ENCODE results near the gene DDIT4.
"Not testable (repeated sequence)": the region's sequence is repeated elsewhere in the genome, so short reads cannot be mapped to it uniquely, and the experiment has no call there.

Gene DDIT4, protein sequence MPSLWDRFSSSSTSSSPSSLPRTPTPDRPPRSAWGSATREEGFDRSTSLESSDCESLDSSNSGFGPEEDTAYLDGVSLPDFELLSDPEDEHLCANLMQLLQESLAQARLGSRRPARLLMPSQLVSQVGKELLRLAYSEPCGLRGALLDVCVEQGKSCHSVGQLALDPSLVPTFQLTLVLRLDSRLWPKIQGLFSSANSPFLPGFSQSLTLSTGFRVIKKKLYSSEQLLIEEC

DNA sequence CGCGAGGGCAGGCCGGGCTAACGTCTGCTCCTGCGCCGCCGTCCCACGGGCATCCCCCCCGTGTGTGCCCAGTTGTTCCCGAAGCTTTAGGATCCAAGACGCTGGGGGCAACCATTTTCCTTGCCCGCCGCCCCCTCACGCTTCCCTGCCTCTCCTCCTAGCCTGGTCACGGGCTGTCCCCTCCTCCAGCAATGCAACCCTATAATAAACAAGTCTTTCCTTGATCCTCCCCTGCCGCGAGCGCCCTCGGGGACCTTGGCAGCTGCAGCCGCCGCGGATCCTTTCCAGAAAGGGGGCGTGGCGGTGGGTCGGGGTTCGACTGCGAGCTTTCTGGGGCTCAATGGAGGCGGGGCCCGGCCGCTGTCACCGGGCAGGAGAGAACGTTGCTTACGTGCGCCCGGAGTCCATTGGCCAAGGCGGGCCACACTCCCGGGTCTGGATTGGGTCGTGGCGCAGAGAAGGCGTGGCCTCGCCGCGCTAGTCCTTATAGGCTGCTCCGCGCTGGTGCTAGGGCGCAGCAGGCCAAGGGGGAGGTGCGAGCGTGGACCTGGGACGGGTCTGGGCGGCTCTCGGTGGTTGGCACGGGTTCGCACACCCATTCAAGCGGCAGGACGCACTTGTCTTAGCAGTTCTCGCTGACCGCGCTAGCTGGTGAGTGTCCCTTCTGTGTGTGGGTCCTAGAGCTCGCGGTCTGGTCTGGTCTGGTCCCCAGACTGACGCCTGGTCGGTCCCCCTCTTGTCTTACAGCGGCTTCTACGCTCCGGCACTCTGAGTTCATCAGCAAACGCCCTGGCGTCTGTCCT, at the start of gene DDIT4:
DDIT4 (plus strand) TSS at position 515 of the 803 bp plus-strand sequence. CDS start 293 bp downstream, outside the sequence.
- DNase-seq: peak; percentile 86 to 93

DNA sequence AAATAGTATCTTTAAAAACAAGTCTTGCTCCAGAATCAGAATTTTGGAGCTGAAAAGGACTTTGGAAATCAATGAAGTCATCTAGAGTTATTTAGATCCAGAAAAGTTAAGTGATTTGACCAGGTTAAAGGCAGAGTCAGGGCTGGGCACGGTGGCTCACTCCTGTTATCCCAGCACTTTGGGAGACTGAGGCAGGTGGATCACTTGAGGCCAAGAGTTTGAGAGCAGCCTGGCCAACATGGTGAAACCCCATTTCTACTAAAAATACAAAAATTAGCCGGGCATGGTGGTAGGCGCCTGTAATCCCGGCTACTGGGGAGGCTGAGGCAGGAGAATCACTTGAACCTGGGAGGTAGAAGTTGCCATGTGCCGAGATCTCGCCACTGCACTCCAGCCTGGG, 49.5 kb upstream of the DDIT4 start:
- not testable (repeated sequence) for DNase-seq

DNA sequence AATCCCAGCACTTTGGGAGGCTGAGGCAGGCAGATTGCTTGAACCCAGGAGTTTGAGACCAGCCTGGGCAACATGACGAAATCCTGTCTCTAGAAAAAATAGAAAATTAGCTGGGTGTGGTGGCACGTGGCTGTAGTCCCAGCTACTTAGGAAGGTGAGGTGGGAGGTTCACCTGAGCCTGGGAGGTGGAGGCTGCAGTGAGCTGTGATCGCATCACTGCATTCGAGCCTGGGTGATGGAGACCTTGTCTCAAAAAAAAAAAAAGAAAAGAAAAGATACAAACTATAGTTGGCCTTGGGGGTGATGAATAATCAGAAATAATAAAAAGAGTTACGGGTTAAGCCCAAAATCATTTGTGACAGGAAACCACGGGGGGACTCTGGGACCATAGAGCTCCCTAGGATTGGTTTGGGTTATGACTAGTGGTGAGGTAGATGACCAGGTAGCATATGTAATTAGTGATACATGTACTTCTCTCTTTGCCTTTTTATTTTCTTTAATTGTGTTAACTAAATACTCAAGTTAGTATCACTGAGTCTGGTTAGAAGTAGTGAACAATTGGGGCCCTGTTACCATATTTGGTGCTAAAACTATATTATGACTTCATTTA, 47.2 kb upstream of the DDIT4 start:
- DNase-seq: no peak

DNA sequence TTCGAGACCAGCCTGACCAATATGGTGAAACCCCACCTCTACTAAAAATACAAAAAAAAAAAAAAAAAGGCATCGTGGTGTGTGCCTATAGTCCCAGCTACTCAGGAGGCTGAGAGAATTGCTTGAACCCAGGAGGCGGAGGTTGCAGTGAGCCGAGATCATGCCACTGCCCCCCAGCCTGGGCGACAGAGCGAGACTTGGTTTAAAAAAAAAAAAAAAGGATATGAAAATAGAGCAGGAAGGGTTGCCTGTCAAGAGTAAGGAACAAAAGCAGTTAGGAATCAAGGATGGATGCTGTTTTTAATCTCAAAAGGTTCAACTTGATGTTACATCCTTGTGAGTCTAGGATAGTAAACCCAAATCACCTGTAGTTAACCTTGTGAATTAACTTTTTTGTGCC, 45.9 kb upstream of the DDIT4 start:
- DNase-seq: no peak

DNA sequence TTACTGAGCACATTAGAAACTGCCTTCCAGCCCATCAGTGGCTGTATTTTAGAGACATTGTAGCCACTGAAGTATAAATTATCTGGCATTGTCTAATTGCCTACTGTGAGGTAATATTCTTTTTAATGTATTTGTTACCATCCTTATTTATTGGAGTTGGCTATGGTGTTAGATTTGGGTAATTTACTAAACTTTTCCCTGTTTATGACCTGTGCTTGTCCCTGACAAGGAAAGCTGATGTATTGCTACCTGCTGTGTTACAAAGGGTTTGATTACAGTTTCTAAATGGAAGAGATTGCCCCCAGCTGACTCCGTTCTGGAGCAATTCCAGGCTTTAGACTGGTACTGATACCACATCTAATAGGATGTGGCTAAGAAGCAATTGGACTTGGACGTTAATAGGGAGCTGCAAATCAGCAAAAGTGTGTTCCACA, 45.4 kb upstream of the DDIT4 start:
- peak in 1 of 2 experiments; percentile 63 for DNase-seq

DNA sequence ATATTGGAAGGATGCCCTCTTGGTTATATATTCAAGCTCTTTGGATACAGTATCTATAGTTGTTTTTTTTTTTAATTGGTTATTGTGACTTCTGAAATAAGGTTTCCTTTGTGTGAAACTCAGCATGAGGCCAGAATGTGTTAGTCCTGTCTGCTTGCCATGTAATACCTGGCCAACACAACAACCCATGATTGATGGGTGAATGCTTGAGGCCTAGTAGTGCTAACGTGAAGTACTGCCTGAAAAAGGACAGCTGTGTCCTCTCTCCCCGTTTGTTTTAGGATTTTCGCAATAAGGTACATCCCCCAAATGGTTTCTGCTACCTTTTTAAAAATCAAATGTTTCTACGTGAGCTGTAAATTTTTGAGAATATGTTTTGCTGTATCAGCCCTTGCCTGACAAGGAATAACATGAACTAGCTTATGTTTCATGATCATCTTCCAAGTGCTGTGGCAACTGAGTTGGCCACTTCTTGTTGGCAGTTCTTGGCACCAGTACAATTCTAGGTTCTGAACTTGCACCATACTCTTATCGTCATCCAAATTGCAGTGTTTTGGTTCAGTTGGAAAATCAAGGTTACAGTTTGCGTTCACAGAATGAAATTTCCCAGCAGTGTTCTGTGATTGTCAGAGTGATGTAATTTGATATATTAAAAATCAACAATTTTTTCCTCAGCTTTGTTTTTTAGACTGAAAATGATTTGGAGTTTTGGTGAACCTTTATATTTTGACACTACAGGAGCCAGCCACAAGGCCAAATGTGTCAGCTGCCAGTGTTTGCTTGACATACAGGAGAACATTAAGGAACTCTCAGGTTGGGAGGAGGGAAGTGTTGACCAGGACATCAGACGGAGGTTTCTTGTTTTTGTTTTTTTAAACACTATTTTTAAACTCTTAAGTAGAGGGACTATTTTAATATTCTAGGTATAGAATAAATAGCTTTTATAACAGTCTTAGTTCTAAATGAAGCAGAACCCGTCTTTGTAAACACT, 44.2 kb upstream of the DDIT4 start:
- peak in 1 of 2 experiments; percentile 51 for DNase-seq

DNA sequence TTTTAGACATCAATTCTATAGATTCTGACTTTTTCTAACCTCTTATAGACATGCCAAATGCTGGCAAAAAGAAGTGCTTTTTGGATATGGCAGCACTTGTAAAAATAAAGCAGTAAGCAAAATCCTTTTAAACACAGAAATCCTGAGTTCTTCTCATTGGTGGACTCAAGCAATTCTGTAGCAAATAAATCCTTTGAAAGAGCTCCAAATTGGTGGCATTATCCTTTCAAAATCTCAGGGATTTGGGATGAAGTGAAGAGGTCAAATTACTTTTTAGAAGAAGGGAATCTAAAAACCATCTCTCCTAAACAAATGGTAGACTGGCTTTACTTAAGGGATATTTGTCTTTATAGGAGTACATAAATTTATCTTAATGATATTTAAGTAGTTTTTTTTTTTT, 40.1 kb upstream of the DDIT4 start:
- DNase-seq: no peak

DNA sequence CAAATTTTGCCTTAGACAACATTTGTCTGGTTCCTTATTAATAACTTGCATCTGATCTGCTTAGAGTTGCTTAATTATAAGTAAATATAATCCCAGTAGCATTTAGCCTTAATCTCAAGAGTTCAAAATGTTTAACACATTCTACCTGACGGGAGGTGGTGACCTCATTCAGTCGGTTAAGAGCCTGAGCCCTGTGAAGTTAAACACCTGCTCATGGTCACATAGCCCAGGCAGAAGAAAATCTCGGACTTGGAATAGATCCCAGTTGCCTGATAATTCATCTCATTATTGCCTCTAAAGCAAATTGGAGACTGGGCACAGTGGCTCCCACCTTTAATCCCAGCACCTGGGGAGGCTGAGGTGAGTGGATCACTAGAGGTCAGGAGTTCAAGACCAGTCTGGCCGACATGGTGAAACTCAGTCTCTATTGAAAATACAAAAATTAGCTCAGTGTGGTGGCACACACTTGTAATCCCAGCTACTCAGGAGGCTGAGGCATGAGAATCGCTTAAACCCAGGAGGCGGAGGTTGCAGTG, 39.1 kb upstream of the DDIT4 start:
- no peak for DNase-seq

DNA sequence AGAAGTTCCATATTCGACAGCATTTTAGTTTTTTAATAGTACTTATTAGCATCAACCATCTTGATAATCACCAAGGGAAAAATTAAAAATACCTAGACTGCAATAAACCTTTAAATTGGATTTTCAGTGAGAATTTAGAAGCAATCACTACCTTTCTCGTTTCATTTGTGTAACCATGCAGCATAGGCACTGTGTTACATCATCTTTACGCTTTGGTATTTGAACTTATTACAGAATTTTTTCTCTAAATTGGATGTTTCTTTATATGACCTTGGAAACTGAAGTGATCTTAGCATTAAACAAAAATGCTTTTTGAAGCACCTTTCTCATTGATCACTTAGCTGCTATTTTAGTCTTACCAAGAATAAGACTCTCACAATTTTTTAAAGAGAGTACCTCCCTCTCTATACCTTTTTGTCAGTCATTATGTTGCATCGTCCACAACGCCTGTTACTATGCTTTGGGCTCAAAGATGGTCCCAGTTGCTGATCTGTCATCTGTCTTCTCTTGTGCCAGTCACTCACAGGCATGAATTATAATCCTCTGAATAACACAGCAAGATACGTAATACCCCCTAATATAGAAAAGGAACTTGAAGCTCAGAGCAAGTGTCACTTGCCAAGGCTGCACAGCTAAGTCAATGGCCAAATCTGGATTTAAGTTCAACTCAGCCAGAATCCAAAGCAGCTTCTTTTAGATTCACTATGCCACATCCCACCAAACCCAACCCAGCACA, 38.0 kb upstream of the DDIT4 start:
- DNase-seq: no peak

DNA sequence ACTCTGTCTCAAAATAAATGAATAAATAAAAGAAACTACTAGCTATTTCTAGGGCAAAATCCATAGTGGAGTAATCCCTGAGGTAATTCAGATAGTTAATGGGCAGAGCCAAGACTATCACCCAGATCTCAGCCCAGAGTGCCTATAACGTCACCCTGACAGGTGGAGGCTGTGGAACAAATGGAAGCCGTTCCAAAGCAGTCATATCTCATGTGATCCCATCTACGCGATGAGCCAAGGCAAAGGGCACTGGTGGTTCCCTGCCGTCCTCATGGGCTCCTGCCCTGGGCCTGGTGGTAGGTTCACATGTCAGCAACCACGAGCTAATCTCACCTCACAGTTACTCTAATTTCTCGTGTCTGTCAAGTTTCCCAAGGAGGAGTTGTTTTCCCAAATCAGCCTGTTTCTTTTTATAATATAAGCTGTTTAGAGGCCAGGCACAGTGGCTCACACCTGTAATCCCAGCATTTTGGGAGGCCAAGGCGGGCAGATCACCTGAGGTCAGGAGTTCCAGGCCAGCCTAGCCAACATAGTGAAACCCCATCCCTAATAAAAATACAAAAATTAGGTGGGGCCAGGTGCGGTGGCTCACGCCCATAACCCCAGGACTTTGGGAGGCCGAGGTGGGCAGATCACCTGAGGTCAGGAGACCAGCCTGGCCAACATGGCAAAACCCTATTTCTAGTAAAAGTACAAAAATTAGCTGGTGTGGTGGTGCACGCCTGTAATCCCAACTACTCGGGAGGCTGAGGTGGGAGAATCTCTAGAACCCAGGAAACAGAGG, 35.1 kb upstream of the DDIT4 start:
- DNase-seq: no peak

DNA sequence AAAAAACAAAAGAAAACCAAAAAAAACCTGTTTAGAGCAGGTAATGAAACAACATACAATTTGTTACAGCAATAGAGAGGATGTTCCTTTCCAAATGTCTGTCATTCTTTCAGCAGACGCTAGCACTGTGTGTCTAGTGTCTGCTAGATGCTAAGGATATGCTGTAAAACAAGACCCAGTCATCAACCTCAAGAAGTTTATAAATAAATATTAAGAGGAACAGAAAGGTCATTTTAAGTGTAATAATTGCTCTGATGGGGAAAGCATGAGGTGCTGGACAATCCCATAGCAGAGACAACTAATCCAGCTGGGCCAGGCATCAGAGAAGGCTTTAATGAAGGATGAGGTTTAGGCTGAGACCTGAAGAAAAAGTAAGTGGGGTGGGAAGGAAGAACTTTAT, 34.3 kb upstream of the DDIT4 start:
- no peak for DNase-seq

DNA sequence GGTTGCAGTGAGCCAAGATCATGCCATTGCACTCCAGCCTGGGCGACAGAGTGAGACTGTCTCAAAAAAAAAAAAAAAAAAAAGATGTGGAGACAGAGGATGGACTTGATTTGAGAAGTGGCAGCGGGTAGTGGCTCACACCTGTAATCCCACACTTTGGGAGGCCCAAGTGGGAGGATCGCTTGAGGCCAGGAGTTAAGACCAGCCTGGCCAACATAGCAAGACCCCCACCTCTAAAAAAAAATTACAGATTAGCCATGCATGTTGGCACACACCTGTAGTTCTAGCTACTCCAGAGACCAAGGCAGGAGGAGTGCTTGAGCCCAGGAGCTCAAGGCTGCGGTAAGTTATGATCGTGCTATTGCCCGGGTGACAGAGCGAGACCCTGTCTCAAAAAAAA, 33.4 kb upstream of the DDIT4 start:
- no peak for DNase-seq

DNA sequence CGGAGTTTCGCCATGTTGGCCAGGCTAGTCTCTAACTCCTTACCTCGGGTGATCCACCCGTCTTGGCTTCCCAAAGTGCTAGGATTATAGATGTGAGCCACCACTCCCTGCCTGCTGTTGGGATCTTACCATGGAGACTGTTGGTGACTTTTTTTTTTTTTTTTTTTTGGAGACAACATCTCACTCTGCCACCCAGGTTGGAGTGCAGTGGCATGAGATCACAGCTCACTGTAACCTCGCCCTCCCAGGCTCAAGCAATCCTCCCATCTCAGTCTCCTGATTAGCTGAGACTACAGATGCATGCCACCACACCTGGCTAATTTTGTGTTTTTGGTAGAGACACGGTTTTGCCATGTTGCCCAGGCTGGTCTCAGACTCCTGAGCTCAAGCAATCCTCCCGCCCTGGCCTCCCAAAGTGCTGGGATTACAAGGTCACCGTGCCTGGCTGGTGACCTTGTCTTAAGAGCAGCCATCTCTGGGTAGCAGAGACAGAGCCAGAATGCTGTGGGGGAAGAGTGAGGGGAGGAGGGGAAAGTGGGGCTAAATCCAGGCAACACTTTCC, 32.0 kb upstream of the DDIT4 start:
- no peak for DNase-seq

DNA sequence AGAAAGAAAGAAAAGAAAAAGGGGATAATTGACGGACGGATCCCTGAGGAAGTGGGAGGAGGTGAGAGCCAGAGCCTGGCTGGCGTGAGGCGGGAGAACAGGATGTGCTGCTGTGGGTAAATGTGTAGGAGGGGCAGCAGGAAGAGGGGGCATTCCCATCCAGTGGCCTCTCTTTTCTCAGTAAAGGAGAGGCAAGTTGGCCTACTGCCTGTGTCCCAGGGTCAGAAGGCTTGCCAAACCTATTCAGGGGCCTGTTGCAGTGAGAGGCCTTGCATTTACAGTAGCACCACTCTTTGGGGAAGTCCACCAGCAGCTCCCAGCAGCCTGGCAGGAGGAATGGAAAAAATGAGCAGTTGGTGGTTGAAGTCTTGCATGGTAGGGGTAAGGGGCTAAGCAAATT, 31.0 kb upstream of the DDIT4 start:
- no peak for DNase-seq

DNA sequence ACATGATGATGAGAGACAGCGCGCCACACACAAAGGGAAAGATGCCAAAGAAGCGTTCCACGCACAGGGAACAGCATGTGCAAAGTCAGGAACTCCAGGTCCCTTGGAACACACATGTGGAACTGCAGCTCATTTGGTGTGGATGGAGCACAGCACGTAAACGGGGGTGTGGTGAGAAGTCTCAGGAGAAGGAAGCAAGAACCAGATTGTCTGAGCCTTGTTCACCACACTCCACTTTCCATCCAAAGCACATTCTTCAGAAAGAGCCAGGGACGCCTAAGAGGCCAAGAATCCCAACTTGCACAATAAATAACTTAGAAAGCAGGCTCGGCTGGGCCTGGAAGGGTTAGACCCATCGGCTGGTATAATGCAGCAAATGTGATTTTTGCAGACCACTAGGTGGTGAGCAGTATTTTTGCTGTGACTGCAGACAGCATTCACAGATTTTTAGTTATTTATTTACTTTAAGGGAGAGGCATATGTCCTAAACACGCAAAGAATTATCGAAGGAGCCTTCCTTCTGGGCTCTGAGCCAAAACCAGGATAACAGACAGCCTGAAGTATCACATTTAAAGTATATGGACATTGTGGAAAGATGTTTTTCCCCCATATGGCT, 29.8 kb upstream of the DDIT4 start:
- DNase-seq: no peak

DNA sequence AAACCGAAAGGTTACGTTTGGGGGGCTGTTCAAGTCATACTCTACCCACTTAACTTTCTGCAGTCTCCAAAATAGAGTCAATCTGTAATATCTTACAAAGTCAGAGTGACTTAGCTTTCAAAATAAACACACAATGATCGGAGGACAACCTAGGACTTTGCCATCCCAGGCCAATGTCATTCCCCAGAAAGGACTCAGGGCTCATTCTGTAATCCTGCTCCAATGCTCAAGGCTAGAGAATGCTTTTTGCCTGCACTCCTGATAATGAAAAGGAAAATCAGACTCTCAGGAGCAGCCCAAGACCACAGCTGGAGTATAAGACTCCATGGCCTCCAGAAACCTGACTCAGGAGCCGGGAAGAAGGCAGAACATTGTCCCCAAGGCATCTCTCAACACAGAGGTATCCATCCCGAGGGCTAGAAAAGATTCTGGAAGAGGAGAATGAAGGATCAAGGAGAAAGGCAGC, 29.1 kb upstream of the DDIT4 start:
- no peak for DNase-seq

DNA sequence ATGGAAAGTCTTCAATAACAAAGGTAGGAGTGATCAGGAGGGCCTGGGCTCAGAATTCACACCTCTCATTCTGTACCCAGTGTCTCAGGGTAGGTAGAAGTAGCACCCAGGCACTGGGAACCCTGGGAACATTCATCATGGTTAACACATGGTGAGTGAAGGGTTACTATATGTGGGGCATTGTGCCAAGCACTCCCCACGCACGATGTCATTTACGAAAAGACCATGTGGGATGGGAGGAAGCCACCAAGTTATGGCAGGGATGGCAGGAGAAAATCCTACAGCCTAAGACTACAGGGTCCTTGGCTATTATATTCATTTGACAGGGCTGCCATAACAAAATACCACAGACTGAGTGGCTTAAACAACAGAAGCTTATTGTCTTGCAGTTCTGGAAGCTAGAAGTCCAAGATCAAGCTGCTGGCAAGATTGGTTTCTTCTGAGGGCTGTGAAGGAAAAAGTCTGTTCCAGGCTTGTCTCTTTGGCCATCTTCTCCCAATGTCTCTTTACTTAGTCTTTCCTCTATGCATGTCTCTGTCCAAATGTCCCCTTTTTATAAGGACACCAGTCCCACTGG, 27.7 kb upstream of the DDIT4 start:
- no peak for DNase-seq

DNA sequence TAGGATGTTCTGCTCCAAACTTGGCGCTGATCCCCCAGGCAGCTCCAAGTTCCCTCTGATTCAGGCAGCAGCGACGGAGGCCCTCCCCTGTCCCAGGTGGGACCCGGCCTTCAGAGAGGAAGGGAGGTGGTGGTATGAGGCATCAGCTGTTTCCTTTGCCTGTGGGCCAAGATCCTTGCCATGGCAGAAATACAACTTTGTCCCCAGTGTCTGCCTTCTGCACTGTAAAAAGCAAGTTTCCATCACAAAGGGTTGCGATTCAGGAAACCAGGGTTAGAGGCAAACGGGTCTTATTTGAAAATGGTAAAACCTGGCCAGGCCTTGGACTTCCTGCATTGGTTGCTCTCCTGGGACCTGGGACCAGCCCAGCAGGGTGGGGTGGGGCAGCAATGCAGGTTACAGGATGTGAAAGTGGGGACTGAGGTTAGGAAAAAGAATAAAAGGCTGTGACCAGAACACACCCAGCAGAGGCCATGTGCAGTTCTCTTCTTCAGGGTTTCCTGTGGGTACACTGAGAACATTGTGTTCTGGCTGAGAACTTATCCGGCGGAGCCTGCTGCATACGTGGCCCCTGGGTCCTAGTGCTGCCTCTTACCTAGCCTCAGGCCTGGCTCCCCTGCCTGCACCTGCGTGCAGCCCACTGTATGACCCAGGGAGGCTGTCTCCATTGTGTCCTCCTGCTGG, 25.1 kb upstream of the DDIT4 start:
- DNase-seq: no peak
